Panc1 (cell line): ENCODE measurements around the gene ZC3H10. TPM values are rescaled to one million over a fixed set of nuclear protein-coding genes. Genes with fewer than 3 reads are reported as not detected.
"Not testable (repeated sequence)": the region's sequence is repeated elsewhere in the genome, so short reads cannot be mapped to it uniquely, and the experiment has no call there.

Experiments
- ATAC-seq: fragments of 200-7000 bp; cut with Tn5 transposase; 2 replicates; pipeline ENCODE4 v1.9.1; 2020; ENCODE audit warnings: mild to moderate bottlenecking, moderate library complexity
- BruUV-seq: library from RNA; stranded (reverse); fragments of 400-500 nt; replicated peaks from 2 replicates; lab custom pipeline; 2021; lab: Mats Ljungman, UMichigan
- CTCF ChIA-PET: fragments of 300-600 bp; sonication (Branson Sonifier 250); formaldehyde crosslinking; loops from one replicate; lab custom pipeline; 2022; ENCODE audit warnings: antibody characterized with exemption; lab: Charles Lee
- POLR2A ChIA-PET: fragments of 300-600 bp; sonication (Branson Sonifier 250); formaldehyde crosslinking; loops from one replicate; lab custom pipeline; 2022; ENCODE audit warnings: antibody characterized with exemption; lab: Charles Lee
- DNase-seq: peaks from one replicate; pipeline ENCODE4 v3.0.0-alpha.2; 2010; ENCODE audit warnings: low read depth, low spot score
- H3K27ac ChIP-seq: 2 replicates; pipeline ENCODE4 v1.5.1; 2011; ENCODE audit warnings: mild to moderate bottlenecking, low read length, inconsistent platforms
- H3K27me3 ChIP-seq: fragments of 200-500 bp; sonication (Bioruptor generic); 2 replicates; pipeline ENCODE4 v1.6.0; 2014; ENCODE audit warnings: low read length, inconsistent platforms; ENCODE audit not compliant: control insufficient read depth, insufficient read depth
- H3K36me3 ChIP-seq: fragments of 200-500 bp; sonication (Bioruptor generic); 2 replicates; pipeline ENCODE4 v1.5.1; 2014; ENCODE audit warnings: inconsistent platforms, mild to moderate bottlenecking, low read length, moderate library complexity; ENCODE audit not compliant: control insufficient read depth, insufficient read depth
- H3K4me1 ChIP-seq: 2 replicates; pipeline ENCODE4 v1.5.1; 2011; ENCODE audit warnings: inconsistent platforms, mild to moderate bottlenecking, low read length, moderate library complexity; ENCODE audit not compliant: control insufficient read depth, insufficient read depth
- H3K4me3 ChIP-seq, 2 experiments: 2 replicates each; pipeline ENCODE4 v1.5.1; 2011 to 2012; ENCODE audit warnings: low read depth in 2 of 2, low read length in 2 of 2, mild to moderate bottlenecking in 2 of 2, inconsistent platforms in 1 of 2, moderate library complexity in 1 of 2
- H3K9me3 ChIP-seq: fragments of 200-500 bp; sonication (Bioruptor generic); 2 replicates; pipeline ENCODE4 v1.5.1; 2014; ENCODE audit warnings: low read depth, mild to moderate bottlenecking, inconsistent platforms, low read length, moderate library complexity; ENCODE audit not compliant: control insufficient read depth, insufficient read depth
- CTCF ChIP-seq: fragments of 450-650 bp; IDR thresholded peaks from 2 replicates; pipeline ENCODE4 v1.5.1; 2017; ENCODE audit warnings: mild to moderate bottlenecking
- POLR2AphosphoS5 ChIP-seq: IDR thresholded peaks from 2 replicates; pipeline ENCODE4 v1.6.1; 2012; ENCODE audit warnings: mild to moderate bottlenecking, low read depth, low read length, moderate library complexity
- SIN3A ChIP-seq: IDR thresholded peaks from 2 replicates; pipeline ENCODE4 v1.6.1; 2012; ENCODE audit warnings: low read depth, mild to moderate bottlenecking, low read length, moderate library complexity, borderline replicate concordance; ENCODE audit not compliant: insufficient read depth
- TCF7L2 ChIP-seq: IDR thresholded peaks from 2 replicates; pipeline ENCODE4 v1.6.1; 2011; ENCODE audit warnings: mild to moderate bottlenecking, low read depth, low read length, inconsistent platforms
- in situ Hi-C: cut with HindIII; loops from 2 replicates; pipeline ENCODE4 v1.10.0; 2016; ENCODE audit warnings: low sequenced_read_pairs, low pct_unique_long_range_greater_than_20kb
- intact Hi-C: fragments of 100-400 bp; cut with micrococcal nuclease; formaldehyde crosslinking; loops from one replicate; pipeline ENCODE4 v1.10.0; 2022; ENCODE audit not compliant: unreplicated experiment
- total RNA-seq: library from RNA; stranded (reverse); gene quantifications from one replicate; pipeline ENCODE4 v1.2.1, GENCODE V29; 2021; ENCODE audit not compliant: unreplicated experiment
- TF ChIP-seq, protein P1 (sequence below), 2 experiments: IDR thresholded peaks; 2 replicates each; pipeline ENCODE4 v1.6.1; 2011 to 2012; ENCODE audit warnings: low read depth in 2 of 2, control low read depth in 1 of 2, low read length in 1 of 2, mild to moderate bottlenecking in 1 of 2, moderate library complexity in 1 of 2; ENCODE audit not compliant: insufficient read depth in 1 of 2

The ZC3H10 gene
- total RNA-seq, 1 experiment from 2014 or later: 6.0 TPM

- Histone ChIP-seq H3K36me3 (peaks cover 5% of the 10 kb centered on the region; the same call in 1 of the 2 replicates), H3K4me3 (no peak overlapping the region), H3K9me3 (no peaks in the 10 kb centered on the region), H3K27me3 (no peaks in the 10 kb centered on the region), H3K27ac (no peak overlapping the region; the same call in 1 of the 2 replicates), H3K4me1 (peaks cover 33% of the 10 kb centered on the region)
- no peak for TF ChIP-seq SIN3A
- TF ChIP-seq TCF7L2: no peak
- TF ChIP-seq CTCF: no peak
- no peak for TF ChIP-seq POLR2AphosphoS5
- TF ChIP-seq, protein P1, sequence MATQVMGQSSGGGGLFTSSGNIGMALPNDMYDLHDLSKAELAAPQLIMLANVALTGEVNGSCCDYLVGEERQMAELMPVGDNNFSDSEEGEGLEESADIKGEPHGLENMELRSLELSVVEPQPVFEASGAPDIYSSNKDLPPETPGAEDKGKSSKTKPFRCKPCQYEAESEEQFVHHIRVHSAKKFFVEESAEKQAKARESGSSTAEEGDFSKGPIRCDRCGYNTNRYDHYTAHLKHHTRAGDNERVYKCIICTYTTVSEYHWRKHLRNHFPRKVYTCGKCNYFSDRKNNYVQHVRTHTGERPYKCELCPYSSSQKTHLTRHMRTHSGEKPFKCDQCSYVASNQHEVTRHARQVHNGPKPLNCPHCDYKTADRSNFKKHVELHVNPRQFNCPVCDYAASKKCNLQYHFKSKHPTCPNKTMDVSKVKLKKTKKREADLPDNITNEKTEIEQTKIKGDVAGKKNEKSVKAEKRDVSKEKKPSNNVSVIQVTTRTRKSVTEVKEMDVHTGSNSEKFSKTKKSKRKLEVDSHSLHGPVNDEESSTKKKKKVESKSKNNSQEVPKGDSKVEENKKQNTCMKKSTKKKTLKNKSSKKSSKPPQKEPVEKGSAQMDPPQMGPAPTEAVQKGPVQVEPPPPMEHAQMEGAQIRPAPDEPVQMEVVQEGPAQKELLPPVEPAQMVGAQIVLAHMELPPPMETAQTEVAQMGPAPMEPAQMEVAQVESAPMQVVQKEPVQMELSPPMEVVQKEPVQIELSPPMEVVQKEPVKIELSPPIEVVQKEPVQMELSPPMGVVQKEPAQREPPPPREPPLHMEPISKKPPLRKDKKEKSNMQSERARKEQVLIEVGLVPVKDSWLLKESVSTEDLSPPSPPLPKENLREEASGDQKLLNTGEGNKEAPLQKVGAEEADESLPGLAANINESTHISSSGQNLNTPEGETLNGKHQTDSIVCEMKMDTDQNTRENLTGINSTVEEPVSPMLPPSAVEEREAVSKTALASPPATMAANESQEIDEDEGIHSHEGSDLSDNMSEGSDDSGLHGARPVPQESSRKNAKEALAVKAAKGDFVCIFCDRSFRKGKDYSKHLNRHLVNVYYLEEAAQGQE (IDR thresholded peaks at IDR 0.05; ENCODE audit: insufficient read depth in 1 of 2, low read depth in 2 of 2, low read length in 1 of 2): no peak
- CTCF ChIA-PET: interaction anchor here (0.5 kb wide), 1 partner anchor 35 kb away, joined by 4 read pairs; no protein-coding TSS in a partner anchor
- intact Hi-C loops (loop anchor here (5.0 kb wide), 1 partner anchor 38 kb away; the partner anchor contains the start of genes RPL41 and ZC3H10), in situ Hi-C loops (no loop called here)
- ATAC-seq (no peak), DNase-seq (no peak)
- no TSS peak for BruUV-seq
- POLR2A ChIA-PET: no interaction called here
Observed at GRCh38 chr12:56154818-56155217, 36.8 kb downstream of the ZC3H10 start.

DNA sequence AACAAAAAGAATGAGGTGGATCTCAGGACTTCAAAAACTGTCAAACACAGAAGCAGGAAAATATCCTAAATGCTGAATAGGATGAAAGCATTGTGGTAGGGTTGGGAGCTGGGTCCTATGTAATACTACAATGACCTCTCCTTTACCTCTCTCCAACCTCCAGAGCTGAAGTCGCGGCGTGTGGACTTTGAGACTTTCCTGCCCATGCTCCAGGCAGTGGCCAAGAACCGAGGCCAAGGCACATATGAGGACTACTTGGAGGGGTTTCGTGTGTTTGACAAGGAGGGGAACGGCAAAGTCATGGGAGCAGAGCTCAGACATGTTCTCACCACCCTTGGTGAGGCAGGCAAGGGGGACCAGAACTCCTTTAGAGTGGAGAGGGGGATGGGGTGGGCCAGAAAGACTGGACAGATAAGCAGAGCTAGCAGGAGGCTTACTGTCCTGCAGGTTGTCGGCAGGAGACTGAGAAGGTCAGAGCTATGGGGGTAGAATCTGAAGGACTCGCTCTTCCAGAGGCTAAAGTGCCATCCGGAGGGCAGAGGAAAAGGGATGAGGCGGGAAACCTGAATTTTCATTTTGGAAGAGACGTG, 37.3 kb downstream of the ZC3H10 start:
- no peak for DNase-seq
- ChIA-PET CTCF (interaction anchor here (0.5 kb wide), 1 partner anchor 35 kb away, joined by 4 read pairs; no protein-coding TSS in a partner anchor), POLR2A (interaction anchor here (0.6 kb wide), 1 partner anchor 36 kb away, joined by 3 read pairs; no protein-coding TSS in a partner anchor)
- intact Hi-C loops: loop anchor here (5.0 kb wide), 1 partner anchor 38 kb away; the partner anchor contains the start of genes RPL41 and ZC3H10
- Histone ChIP-seq H3K9me3 (no peaks in the 10 kb centered on the region), H3K4me3 (no peak overlapping the region), H3K27me3 (no peaks in the 10 kb centered on the region), H3K4me1 (peaks cover 38% of the 10 kb centered on the region), H3K27ac (no peak overlapping the region), H3K36me3 (peaks cover 5% of the 10 kb centered on the region; the same call in 1 of the 2 replicates)
- in situ Hi-C loops: no loop called here
- TF ChIP-seq CTCF: no peak
- TF ChIP-seq TCF7L2: no peak
- TF ChIP-seq, protein P1 (IDR thresholded peaks at IDR 0.05; ENCODE audit: insufficient read depth in 1 of 2, low read depth in 2 of 2, low read length in 1 of 2): no peak
- TF ChIP-seq POLR2AphosphoS5: no peak
- BruUV-seq: no TSS peak
- ATAC-seq: no peak

GRCh38 chr12:56156464-56157200, 38.6 kb downstream of the ZC3H10 start:
- H3K4me1 ChIP-seq: peaks cover 39% of the 10 kb centered on the region
- in situ Hi-C loops, H3K9me3 ChIP-seq, BruUV-seq, ATAC-seq, CTCF ChIA-PET, H3K27me3 ChIP-seq, DNase-seq, H3K36me3 ChIP-seq, POLR2A ChIA-PET: not testable (repeated sequence)
- intact Hi-C loops: loop anchor here (5.0 kb wide), 1 partner anchor 39 kb away; the partner anchor contains the start of genes RPL41 and ZC3H10
- peak overlapping the region; percentile 74 to 78; a peak in 3 of 4 replicates for H3K4me3 ChIP-seq
- peak overlapping the region; percentile 92 for H3K27ac ChIP-seq
